Measurements from ENCODE around the gene PLLP. TPM values are rescaled to one million over a fixed set of nuclear protein-coding genes. Genes with fewer than 3 reads are reported as not detected.

The PLLP gene
- total RNA-seq, 1 donor from 2014 or later, result 1.6 TPM

DNA sequence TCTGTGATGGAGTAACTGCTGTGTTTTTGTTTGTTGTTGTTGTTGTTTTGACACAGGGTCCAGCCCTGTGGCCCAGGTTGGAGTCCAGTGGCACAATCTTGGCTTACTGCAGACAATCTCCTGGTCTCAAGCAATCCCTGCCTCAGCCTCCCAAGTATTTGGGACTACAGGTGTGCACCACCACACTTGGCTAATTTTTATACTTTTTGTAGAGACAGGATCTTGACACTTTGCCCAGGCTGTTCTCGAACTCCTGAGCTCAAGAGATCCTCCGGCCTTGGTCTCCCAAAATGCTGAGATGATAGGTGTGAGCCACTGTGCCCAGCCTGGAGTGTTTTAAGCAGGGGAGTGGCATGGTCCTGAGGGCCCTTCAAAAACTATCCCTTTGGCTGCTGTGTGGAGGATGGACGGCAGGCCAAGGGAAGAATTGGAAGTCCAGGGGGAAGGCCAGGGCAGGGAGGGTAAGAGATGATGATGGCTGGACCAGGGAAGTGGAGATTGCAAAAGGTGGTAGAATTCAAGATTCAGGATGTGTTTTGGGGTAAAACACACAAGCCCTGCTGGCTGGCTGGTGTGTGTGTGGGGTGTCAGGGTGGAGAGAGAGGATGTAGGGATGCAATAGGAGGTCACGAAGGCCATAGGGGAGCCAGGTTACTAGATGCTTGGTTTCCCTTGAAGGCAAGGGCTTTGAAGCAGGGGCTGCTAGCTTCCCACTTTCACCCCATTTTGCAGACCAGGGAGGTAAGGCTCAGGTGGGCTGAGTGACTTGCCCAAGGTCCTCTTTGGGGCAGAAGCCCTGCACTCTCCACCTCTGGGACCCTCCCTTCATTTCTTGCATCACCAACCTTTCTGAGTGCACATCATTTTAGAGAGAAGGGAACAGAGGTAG is 18.8 kb upstream of the PLLP start:
- FAIRE-seq, result no peak
- no peak for DNase-seq (ENCODE audit: low spot score in 2 of 2)

DNA sequence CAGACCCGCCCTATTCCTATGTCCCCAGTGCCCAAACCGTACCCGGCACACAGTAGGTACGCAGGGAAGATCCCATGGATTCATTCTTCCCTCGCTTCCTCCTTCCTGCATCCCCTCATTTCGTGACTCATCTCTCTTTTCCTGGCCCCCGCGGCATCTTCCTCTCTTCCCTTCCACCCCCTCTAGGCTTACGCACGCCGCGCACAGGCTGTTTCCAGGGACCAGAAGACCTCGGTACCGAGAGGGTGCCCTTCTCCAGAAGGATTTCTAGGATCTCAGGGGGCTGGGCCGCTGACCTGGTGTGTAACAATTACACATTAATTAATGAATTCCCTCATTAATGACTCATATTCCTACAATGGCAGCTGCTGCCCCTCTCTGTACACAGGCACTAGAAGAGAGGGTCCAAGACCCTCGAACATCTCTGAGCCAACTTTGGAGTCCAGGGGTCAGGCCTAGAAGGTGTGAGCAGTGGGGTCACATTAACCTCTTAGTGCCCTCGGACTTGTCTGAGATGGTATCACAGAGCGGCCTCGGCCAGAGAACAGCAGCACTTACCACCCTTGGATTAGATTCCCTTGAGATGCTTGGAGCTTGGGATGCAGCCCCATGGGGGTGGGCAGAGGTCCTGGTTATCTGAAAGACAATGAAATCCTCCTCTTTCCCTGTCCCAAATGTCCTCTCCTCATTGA is 16.8 kb upstream of the PLLP start:
- no peak for FAIRE-seq
- DNase-seq (ENCODE audit: low spot score in 2 of 2), result no peak

DNA sequence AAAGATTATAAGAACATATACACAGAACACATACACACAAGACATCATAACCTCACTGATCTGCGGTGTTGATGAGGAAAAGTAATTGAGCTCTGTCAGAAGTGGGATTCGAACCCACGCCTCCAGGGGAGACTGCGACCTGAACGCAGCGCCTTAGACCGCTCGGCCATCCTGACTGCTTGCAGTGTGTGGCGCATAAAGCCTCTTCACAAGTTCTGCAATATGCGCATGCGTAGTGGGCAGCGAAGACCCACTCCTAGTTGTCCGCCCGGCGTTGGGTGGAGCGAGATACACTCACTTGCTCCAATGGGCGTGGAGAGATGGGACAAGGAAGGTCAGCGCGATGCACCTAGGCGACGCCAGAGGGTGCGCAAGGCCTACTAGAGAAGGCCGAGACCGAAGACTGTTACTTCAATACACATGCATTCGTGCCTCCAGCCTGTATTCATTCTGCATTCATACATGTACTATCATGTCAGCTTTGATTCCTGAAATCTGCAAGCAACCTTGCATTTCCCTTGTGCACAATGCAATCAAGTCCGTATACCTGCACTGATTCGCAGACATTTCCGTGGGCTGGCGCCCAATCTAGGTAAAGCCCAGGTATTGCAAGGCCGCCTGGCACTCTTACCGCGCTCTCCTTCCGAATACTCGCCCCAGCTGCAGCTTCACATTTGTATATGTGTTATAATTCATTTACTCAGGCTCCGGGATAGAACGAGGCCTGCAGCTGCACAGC is 16.1 kb upstream of the PLLP start:
- peak; percentile 78 for FAIRE-seq
- DNase-seq (ENCODE audit: low spot score in 2 of 2), result peak; percentile 84 to 91

DNA sequence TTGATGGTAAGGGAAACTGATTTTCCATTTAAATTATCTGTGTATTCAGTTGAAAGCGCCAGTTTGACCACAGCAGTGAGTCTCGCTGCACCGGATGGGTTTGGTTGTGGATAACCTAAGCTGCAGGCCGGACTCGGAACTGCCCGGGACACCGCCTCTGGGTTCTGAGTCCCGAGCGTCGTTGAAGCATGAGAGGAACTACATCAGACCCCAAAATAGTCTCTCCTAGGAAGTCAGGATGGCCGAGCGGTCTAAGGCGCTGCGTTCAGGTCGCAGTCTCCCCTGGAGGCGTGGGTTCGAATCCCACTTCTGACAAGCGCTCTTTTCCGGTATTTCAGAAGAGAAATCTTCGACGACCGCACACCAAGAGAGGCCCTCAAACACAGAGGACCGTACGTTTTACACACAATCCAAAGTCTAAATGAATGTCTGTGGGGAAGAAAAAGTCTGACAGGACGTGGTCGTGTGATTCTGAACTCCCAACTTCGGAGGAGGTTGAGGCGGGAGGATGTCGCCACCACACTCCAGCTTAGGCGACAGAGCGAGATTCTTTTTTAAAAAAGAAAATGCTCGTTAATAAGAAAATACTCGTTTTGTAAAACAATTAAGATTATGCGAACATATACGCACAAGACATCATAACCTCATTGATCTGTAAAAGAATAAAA is 15.4 kb upstream of the PLLP start:
- FAIRE-seq (no peak), DNase-seq (ENCODE audit: low spot score in 2 of 2) (peak in 1 of 2 donors; percentile 81)

DNA sequence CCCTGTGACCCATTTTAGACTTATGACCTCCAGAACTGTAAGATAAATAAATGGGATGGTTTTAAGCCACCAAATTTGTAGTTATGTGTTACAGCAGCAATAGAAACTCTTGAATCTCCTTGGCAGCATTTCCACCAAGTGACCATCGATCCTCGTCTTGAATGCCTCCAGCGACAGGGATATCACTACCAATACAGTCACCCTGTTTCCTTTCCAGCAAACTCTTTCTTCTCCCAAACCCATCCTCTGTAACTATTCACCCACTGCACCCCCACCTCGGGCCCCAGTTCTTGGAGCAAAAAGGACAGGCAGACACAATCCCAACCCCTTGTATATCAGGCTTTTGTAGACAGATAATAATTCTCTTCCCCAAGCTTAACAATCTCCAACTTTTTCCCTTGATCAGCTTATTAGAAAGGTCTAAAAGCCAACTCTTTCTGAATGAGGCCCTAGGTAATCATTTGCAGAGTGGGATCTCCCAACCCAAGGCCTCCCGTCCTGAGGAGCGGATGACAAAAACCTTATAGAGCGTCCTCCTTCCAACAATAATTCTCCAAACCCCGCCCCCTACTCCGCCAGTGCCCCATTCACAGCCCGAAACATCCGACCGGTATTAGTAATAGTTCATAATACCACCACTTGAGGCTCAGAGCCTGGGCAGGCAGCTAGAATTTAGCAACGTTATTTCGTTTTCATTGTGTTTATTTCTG is 14.7 kb upstream of the PLLP start:
- DNase-seq (ENCODE audit: low spot score in 2 of 2), result no peak
- FAIRE-seq, result no peak

DNA sequence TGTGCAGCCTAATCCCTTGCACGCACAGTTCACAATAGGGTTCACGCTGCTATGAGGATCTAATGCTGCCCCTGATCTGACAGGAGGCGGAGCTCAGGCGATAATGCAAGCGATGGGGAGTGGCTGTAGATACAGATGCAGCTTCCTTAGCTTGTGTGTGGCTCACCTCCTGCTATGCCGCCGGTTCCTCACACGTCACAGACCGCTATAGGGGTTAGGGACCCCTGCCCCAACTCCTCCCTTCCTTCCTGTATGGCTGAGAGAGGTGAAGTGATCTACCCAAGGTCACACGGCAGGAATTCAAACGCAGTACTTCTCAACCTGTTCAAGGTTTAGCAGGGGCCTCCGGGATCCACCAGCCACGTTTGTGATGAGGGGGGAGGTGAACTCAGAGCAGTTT is 13.4 kb upstream of the PLLP start:
- no peak for FAIRE-seq
- DNase-seq (ENCODE audit: low spot score in 2 of 2), result no peak

DNA sequence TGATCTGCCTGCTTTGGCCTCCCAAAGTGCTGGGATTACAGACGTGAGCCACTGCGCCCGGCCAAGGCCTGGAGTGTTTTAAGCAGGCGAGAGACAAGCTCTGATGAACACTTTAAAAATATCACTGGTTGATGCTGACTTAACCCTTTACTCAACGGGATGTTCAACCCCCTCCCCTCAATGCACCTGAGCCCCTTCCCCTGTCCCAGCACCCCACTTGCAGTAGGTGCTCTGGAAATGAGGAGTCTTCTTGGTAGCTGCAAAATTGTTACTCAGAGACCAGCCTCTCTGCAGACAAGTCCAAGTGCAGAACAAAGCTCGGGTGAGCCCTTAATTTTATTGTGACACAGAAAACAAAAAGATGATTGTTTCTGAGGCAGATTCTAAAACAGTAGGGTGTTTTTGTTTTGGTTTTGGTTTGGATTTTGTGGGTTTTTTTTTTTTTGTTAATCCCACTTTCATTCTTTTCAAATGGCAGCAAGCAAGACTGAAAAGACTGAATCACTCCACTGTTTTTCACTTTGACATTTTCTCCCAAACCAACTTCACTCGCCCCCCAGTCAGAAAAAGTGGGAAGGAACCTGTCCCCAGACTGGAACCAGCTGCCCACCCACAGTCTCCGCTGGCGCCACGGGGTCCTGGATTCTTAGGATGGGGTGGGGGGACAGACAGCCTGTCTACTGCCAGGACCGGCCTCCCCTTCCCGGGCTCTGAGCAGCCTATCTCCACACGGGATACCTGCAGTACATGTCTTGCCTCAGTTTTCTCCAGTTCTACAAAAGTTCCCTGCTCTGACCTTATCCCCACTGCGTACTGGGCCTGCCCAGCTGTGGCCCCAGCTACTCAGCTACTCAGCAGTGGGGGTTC is 5.2 kb upstream of the PLLP start:
- FAIRE-seq (peak; percentile 36), DNase-seq (ENCODE audit: low spot score in 2 of 2) (no peak)

DNA sequence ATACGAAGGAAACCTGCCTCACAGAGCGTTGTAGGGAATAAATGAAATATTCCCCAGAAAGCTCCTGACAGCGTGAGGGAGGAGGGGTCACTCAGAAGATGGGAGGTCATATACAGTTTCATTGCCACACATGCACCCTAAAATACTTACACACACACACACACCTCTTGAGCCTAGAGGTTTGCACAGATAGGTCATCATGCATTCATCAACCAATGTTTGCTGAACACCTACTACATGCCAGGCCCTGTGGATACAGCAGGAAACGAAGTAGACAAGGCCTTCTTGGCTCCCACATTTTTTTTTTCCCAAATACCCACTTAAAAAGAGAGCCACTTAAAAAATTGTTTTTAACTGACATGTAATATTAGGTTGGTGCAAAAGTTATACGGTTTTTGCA is 907 bp upstream of the PLLP start:
- FAIRE-seq (no peak), DNase-seq (ENCODE audit: low spot score in 2 of 2) (no peak)

DNA sequence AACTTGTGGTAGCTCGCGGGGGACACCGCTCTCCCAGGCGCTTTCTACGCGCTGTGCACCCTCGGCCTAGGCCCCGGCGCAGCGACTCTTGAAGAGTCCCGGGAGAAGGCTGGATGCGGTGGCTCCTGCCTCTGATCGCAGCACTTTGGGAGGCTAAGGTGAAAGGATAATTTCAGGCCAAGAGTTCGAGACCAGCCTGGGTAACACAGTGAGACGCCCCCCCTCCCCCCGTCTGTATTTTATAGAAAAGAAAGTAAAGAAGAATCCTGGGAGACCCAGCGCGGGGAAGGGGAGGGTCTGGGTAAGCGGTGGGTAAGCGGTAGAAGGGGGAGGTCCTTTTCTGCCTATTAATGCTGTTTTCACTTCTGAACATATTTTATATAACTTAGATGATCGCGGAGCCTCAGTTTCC is 486 bp upstream of the PLLP start:
- FAIRE-seq (no peak), DNase-seq (ENCODE audit: low spot score in 2 of 2) (no peak)

DNA sequence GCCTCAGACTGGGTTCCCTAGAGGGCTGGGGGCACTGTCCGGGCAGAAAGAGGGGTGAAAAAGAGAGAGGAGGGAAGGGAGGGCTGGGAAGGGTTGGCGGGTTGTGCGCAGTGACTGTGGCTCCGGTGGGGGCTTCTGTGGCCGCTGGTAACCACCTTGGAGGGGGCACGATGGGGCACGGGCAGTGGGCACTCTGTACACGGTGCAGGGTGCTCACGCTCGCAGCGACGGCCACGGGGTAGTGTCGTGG is 588 bp downstream of the PLLP start:
- FAIRE-seq, result no peak
- DNase-seq (ENCODE audit: low spot score in 2 of 2), result no peak

DNA sequence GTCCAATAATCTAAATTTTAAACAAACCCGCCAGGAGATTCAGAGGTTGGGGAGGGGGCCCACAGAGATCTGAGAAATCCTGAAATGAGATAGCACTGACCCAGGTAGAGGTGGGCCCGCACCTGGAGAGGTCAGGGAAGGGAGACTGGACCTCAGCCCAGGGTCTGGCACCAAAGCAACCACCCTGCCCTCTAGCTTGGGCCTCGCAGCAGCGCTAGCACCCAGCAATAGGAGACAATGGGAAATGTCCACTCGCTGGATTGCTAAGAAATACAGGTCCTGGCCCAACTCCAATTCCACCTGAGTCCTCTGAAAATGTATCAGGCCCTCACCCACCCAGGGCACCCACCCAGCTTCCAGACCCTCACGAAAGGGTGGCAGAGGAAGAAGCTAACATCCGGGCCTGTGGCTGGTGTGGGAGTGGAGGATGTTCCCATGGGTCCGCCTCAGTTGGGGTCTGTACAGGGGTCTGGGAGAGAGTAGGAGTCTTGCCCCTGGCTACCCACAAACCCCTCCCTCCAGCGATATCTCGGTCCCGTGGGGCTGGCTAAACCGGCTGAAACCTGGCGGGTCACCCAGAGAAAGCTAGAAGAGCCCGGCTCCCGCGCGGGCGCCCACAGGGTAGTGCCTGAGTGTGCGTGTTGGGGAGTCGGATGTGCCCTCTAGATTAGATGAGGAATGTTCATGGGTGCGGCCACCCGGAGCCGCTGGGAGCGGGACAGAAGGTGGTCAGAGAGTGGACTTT is 1.1 kb downstream of the PLLP start:
- FAIRE-seq (no peak), DNase-seq (ENCODE audit: low spot score in 2 of 2) (no peak)

DNA sequence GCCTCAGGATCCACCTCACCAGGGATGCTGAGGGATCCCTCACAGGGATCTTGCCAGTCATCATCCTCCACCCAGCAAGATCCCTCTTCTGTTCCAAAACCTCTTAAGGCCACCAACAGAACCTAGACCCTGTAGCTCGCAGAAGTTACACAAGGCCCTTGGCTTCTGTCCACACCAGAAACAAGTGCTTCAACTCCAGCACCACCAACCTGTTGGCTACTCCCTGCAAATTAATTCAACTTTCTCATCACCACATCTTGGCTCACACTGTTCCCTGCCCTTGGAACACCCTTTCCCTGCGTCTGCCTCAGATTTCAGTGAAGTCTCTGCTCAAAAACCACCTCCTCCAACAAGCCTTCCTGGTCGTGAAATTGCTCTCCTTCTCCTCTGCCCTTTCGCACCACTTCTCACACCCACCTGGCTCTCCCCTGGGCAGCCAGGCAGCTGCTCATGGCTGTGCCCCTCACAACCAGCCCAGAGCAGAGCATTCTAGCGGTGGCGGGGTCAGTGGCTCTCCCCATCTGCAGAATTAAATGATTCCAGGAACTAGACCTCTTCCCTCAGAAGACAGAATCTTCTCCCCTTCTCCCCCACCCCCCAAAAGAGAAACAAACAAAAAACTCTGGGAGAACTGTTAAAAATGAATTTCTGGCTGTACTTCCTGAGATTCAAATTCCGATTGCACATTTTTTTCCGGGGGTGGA is 1.8 kb downstream of the PLLP start:
- no peak for FAIRE-seq
- no peak for DNase-seq (ENCODE audit: low spot score in 2 of 2)

DNA sequence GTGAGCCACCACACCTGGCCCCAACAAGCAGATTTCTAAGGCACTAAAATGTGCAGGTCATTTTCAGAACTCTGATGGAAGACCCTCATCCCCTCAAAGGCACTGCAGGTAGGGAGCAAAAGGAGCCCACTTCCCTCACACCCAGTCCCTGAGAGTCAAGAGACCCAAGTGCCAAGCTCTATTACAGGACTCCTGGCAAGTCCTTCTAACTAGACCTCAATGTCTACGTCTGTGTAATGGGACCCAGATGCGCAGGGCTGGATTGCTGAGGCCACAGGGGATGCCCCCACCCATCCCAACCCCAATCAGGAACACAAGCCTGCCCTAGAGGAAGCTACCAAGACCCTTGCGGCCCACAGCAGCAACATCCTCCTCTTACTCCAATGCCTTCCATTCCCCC is 2.7 kb downstream of the PLLP start:
- DNase-seq (ENCODE audit: low spot score in 2 of 2), result no peak
- no peak for FAIRE-seq

DNA sequence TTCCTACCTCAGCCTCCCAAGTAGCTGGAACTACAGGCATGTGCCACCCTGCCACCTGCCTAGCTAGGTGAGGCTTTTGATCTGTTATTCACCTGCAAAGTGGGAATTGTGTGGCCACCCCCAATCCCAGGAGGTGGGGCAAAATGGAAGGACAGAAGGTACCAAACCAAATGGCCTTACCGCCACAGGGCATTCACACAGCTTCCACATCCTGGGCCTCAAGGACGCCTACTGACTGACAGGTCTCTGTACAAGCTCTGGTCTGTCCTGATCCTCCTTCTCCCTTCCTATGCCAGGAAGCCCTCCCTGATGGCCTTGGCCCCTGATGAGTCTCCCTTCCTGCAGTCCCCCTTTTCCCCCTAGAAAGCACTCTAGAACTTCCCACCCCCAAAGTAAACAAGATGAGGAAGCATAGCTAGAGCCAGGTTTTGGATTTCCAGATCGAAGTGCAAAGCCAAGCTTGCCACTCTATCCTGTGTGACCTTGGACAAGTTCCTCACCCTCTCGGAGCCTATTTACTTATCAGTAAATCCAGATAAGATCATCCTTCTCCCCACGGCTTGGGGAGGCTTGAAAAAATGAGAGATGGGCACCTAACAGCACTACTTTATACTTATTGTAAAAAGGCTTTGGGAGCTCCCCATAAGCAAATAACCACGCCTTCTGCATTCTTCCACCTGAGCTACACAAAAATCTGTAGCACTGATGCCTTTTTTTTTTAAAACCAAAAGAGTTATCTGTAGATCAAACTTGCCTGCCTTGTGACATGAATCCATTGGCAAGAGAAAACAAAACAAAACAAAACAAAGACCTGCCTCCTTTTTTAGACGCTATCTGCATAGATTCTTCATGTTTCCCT is 4.5 kb downstream of the PLLP start:
- DNase-seq (ENCODE audit: low spot score in 2 of 2), result no peak
- FAIRE-seq, result no peak

DNA sequence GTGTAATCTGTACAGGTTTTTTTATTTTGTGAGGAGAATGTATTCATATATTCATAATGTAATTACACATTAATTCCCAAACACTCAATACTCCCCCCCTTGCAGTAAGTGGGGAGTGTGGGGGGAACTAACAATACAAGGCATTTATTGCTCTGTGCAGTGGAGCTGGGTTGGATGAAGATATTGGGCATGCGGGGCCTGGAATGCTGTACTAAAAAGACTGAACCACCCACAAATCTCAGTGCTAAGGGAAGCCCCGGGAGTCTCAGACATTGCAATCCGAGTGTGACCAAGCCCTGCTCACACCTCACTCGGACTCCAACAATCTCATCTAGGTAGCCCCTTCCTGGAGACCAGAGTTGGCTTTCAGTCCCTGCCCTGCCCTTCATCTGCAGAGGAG is 6.0 kb downstream of the PLLP start:
- DNase-seq (ENCODE audit: low spot score in 2 of 2) (no peak), FAIRE-seq (no peak)

DNA sequence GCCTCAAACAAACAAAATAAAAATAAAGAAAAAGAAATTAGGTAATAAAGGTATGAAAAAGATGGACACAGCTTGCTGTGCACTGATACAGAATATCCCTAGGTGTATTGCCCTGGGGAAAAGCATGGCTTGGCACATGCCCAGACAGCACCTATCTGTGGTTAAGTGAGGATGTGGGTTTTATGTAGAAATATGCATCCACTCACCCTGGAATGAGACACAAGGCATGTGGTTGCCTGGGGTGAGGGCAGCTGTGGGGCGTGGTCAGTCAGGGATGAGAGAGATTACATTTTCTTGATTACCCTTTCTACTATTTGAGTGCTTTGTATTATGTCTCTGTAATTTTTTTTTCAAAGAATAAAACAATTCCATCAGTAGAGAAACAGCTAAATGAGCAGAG is 6.9 kb downstream of the PLLP start:
- DNase-seq (ENCODE audit: low spot score in 2 of 2), result no peak
- FAIRE-seq, result no peak

DNA sequence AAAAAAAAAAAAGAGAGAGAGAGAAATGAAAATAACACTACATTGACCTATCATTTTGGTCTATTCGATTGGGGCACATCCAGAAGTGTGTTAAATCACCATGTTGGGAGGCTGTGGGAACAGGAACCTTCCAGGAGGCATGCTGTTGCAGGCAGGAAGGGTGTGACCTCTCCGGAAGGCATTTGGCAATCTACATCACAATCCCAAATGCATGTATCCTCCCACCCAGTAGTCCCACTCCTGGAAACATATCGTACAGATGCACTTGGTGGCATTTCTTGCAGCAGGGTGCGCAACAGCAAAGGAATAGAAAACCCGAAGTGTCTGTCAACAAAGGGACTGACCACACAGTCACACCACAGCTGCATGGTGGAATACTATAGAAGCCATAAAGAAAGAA is 7.9 kb downstream of the PLLP start:
- no peak for DNase-seq (ENCODE audit: low spot score in 2 of 2)

More for the DNA sequence above, 7.9 kb downstream of the PLLP start:
- no peak for FAIRE-seq
